HepG2 (cell line): ENCODE measurements around the gene STAT6. TPM values are rescaled to one million over a fixed set of nuclear protein-coding genes. Genes with fewer than 3 reads are reported as not detected.

Source experiments
- ADNP ChIP-seq: sonication (generic); formaldehyde crosslinking; IDR thresholded peaks from 2 replicates; pipeline ENCODE4 v1.4.0; 2020; ENCODE audit warnings: missing genetic modification reagents
- ATF7 ChIP-seq, 2 experiments: fragments of 450-650 bp in 1 of 2; sonication (generic) in 1 of 2; formaldehyde crosslinking in 1 of 2; IDR thresholded peaks; 2 replicates each; pipeline versions ENCODE4 v1.4.0 to v1.6.1; 2016 to 2020; ENCODE audit warnings: antibody characterized with exemption in 1 of 2, mild to moderate bottlenecking in 1 of 2, missing genetic modification reagents in 1 of 2
- ATF7-NPFF ChIP-seq: sonication (generic); formaldehyde crosslinking; IDR thresholded peaks from 2 replicates; pipeline ENCODE4 v1.8.1; 2023; ENCODE audit warnings: mild to moderate bottlenecking, low read depth, missing genetic modification reagents, moderate library complexity
- FOXA1 ChIP-seq, 2 experiments: fragments of 450-650 bp in 1 of 2; sonication (generic) in 1 of 2; formaldehyde crosslinking in 1 of 2; IDR thresholded peaks; 2 replicates each; pipeline versions ENCODE4 v1.4.0 to v1.6.1; 2016 to 2020; ENCODE audit warnings: missing genetic modification reagents in 1 of 2
- GZF1 ChIP-seq: sonication (generic); formaldehyde crosslinking; IDR thresholded peaks from 2 replicates; pipeline ENCODE4 v1.5.1; 2020; ENCODE audit warnings: mild to moderate bottlenecking, missing genetic modification reagents
- HNRNPUL1 ChIP-seq: fragments of 200-400 bp; formaldehyde crosslinking; IDR thresholded peaks from 2 replicates; pipeline ENCODE4 v1.6.1; 2017; ENCODE audit warnings: low read depth, mild to moderate bottlenecking, low read length, moderate library complexity
- KLF6 ChIP-seq: IDR thresholded peaks from 2 replicates; pipeline ENCODE4 v1.8.0; 2016; ENCODE audit warnings: missing biosample characterization, missing genetic modification reagents
- NR2F1 ChIP-seq, 2 experiments: fragments of 450-650 bp in 1 of 2; formaldehyde crosslinking in 1 of 2; IDR thresholded peaks; 2 replicates each; pipeline versions ENCODE4 v1.5.0 to v1.6.1; 2016 to 2020; ENCODE audit warnings: mild to moderate bottlenecking in 1 of 2, missing compliant biosample characterization in 1 of 2, missing genetic modification reagents in 1 of 2, moderate library complexity in 1 of 2
- ZEB1 ChIP-seq: IDR thresholded peaks from 2 replicates; pipeline ENCODE4 v1.6.1; 2012; ENCODE audit warnings: mild to moderate bottlenecking, low read depth, inconsistent platforms; ENCODE audit not compliant: insufficient replicate concordance
- ZFP37 ChIP-seq: sonication (generic); formaldehyde crosslinking; IDR thresholded peaks from 2 replicates; pipeline ENCODE4 v1.4.0; 2020; ENCODE audit warnings: missing genetic modification reagents, borderline replicate concordance
- ZKSCAN8 ChIP-seq: IDR thresholded peaks from 2 replicates; pipeline ENCODE4 v1.6.1; 2016; ENCODE audit warnings: borderline replicate concordance, missing genetic modification reagents, missing compliant biosample characterization
- ZNF205 ChIP-seq: IDR thresholded peaks from 2 replicates; pipeline ENCODE4 v1.6.1; 2018; ENCODE audit warnings: missing biosample characterization, missing genetic modification reagents
- ZNF335 ChIP-seq: sonication (generic); formaldehyde crosslinking; IDR thresholded peaks from 2 replicates; pipeline ENCODE4 v1.4.0; 2020; ENCODE audit warnings: missing genetic modification reagents
- ZNF33A ChIP-seq: sonication (generic); formaldehyde crosslinking; IDR thresholded peaks from 2 replicates; pipeline ENCODE4 v1.5.1; 2020; ENCODE audit warnings: missing genetic modification reagents, mild to moderate bottlenecking, moderate library complexity, borderline replicate concordance
- ZNF720 ChIP-seq: sonication (generic); formaldehyde crosslinking; IDR thresholded peaks from 2 replicates; pipeline ENCODE4 v1.4.0; 2020; ENCODE audit warnings: missing genetic modification reagents
- ZNF749 ChIP-seq: sonication (generic); formaldehyde crosslinking; IDR thresholded peaks from 2 replicates; pipeline ENCODE4 v1.8.0; 2022; ENCODE audit warnings: mild to moderate bottlenecking, missing genetic modification reagents, moderate library complexity, borderline replicate concordance
- ZNF781 ChIP-seq: sonication (generic); formaldehyde crosslinking; IDR thresholded peaks from 2 replicates; pipeline ENCODE4 v1.5.1; 2020; ENCODE audit warnings: borderline replicate concordance, mild to moderate bottlenecking, missing genetic modification reagents; ENCODE audit errors: not compliant biosample characterization
- ZSCAN31 ChIP-seq: sonication (generic); formaldehyde crosslinking; IDR thresholded peaks from 2 replicates; pipeline ENCODE4 v1.5.0; 2020; ENCODE audit warnings: low read depth, mild to moderate bottlenecking, missing genetic modification reagents
- polyA plus RNA-seq, 8 experiments: library from polyadenylated mRNA; depleted of rRNA in 3 of 8; stranded (reverse) in 7 of 8; unstranded in 1 of 8; fragments of >200 nt; fragmentation: Illumina TruSeq in 4 of 8; extraction: Trizol in 4 of 8; gene quantifications; 2 replicates each; pipeline versions ENCODE4 v1.2.1 to v1.2.3, GENCODE V29; 2011 to 2016; ENCODE audit warnings: low read depth in 4 of 8, missing spikeins in 1 of 8, mixed read lengths in 1 of 8; ENCODE audit not compliant: insufficient read depth in 1 of 8
- total RNA-seq, 5 experiments: library from RNA; depleted of rRNA; stranded (reverse); fragments of >200 nt; fragmentation: Illumina TruSeq; extraction: Trizol; gene quantifications; 2 replicates each; pipeline ENCODE4 v1.2.3, GENCODE V29; 2016; ENCODE audit warnings: low read depth in 1 of 5
- TF ChIP-seq, protein P1 (sequence below): sonication (generic); formaldehyde crosslinking; IDR thresholded peaks from 2 replicates; pipeline ENCODE4 v1.4.0; 2020; ENCODE audit warnings: missing genetic modification reagents, borderline replicate concordance
- TF ChIP-seq, protein P2 (sequence below): sonication (generic); formaldehyde crosslinking; conservative IDR thresholded peaks from 2 replicates; pipeline ENCODE4 v1.8.0; 2022; ENCODE audit warnings: low read depth, missing genetic modification reagents

The STAT6 gene
- total and polyA plus RNA-seq, 2 of the 13 experiments (the other 11 are each of a cell fraction or from before 2014, with no cell fraction given) = 28.0 to 62.2 TPM

DNA sequence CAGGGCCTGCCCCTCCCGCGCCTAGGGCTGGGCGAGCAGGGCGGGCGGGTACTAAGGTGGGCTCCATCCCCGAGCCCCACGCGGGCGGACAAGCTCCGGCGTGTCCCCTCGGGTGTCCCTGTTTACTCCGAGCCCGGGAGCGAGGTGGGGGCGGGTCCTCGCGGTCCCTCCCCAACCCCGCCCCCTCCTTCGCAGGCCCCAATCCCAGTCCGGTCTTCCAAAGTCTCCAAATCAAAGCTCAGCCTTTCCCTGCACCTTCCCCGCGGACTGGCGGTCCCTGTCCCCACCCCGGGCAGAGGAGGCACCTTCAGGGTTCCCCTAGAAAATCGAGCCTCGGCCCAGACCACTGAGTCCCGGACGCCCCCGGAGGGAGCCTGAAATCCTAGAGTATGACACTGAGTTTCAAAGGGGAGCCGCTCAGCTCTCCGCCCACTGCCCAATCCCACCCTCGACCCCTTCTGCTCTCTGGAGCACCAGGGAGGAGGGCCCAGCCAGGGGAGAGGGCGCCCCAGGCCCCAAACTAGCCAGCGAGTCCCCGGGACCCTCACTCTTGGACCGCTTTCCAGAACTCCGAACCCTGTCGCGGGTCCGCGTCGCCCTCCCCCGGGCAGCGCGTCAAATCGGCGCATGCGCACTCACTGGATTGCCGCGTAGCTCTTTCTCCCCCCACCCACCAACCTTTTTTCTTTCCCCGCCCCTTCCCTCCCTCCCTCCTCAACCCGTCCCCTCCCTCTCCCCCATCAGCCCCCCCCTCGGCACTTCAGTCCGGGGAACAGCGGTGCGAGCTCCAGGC is 16.8 kb upstream of the STAT6 start, which contains the start of gene LRP1 (continued):
- TF ChIP-seq ZNF781 (CRISPR knock-in tag) = no peak
- TF ChIP-seq ZNF205 (CRISPR knock-in tag) = no peak
- TF ChIP-seq ZNF720 (CRISPR knock-in tag) = no peak
- TF ChIP-seq, protein P1, sequence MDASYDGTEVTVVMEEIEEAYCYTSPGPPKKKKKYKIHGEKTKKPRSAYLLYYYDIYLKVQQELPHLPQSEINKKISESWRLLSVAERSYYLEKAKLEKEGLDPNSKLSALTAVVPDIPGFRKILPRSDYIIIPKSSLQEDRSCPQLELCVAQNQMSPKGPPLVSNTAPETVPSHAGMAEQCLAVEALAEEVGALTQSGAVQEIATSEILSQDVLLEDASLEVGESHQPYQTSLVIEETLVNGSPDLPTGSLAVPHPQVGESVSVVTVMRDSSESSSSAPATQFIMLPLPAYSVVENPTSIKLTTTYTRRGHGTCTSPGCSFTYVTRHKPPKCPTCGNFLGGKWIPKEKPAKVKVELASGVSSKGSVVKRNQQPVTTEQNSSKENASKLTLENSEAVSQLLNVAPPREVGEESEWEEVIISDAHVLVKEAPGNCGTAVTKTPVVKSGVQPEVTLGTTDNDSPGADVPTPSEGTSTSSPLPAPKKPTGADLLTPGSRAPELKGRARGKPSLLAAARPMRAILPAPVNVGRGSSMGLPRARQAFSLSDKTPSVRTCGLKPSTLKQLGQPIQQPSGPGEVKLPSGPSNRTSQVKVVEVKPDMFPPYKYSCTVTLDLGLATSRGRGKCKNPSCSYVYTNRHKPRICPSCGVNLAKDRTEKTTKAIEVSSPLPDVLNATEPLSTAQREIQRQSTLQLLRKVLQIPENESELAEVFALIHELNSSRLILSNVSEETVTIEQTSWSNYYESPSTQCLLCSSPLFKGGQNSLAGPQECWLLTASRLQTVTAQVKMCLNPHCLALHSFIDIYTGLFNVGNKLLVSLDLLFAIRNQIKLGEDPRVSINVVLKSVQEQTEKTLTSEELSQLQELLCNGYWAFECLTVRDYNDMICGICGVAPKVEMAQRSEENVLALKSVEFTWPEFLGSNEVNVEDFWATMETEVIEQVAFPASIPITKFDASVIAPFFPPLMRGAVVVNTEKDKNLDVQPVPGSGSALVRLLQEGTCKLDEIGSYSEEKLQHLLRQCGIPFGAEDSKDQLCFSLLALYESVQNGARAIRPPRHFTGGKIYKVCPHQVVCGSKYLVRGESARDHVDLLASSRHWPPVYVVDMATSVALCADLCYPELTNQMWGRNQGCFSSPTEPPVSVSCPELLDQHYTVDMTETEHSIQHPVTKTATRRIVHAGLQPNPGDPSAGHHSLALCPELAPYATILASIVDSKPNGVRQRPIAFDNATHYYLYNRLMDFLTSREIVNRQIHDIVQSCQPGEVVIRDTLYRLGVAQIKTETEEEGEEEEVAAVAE (CRISPR knock-in tag) = no peak
- TF ChIP-seq, protein P2, sequence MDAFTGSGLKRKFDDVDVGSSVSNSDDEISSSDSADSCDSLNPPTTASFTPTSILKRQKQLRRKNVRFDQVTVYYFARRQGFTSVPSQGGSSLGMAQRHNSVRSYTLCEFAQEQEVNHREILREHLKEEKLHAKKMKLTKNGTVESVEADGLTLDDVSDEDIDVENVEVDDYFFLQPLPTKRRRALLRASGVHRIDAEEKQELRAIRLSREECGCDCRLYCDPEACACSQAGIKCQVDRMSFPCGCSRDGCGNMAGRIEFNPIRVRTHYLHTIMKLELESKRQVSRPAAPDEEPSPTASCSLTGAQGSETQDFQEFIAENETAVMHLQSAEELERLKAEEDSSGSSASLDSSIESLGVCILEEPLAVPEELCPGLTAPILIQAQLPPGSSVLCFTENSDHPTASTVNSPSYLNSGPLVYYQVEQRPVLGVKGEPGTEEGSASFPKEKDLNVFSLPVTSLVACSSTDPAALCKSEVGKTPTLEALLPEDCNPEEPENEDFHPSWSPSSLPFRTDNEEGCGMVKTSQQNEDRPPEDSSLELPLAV (CRISPR knock-in tag) = no peak
- no peak for TF ChIP-seq NR2F1 (CRISPR knock-in tag; IDR thresholded peaks at IDR 0.05)
- peak; percentile 18 for TF ChIP-seq ZEB1
- no peak for TF ChIP-seq ADNP
- TF ChIP-seq HNRNPUL1 = no peak
- no peak for TF ChIP-seq ZKSCAN8 (CRISPR knock-in tag)
- peak; percentile 72; the same call in 1 of the 2 replicates for TF ChIP-seq ATF7-NPFF (CRISPR knock-in tag)
- TF ChIP-seq ZSCAN31 = 0 out of 2 replicates have a peak, but pooled peaks have one; percentile 31
- TF ChIP-seq ATF7 (IDR thresholded peaks at IDR 0.05) = no peak
- TF ChIP-seq ATF7 (CRISPR knock-in tag; IDR thresholded peaks at IDR 0.05) = no peak
- no peak for TF ChIP-seq GZF1 (CRISPR knock-in tag)
- TF ChIP-seq ZNF335 (CRISPR knock-in tag) = no peak
- 0 out of 2 replicates have a peak, but pooled peaks have one; percentile 36 for TF ChIP-seq ZNF749
- TF ChIP-seq KLF6 (CRISPR knock-in tag) = peak; percentile 68
- no peak for TF ChIP-seq ZFP37 (CRISPR knock-in tag)
- no peak for TF ChIP-seq ZNF33A
- TF ChIP-seq FOXA1 (IDR thresholded peaks at IDR 0.05) = no peak
- TF ChIP-seq FOXA1 (CRISPR knock-in tag; IDR thresholded peaks at IDR 0.05) = peak; percentile 75
